HepG2 (cell line): ENCODE data around the gene AGBL1.

Source experiments
- ATF3 ChIP-seq: sonication (generic); formaldehyde crosslinking; IDR thresholded peaks from 2 replicates; pipeline ENCODE4 v1.4.0; 2020; ENCODE audit warnings: missing genetic modification reagents
- CHD2 ChIP-seq: IDR thresholded peaks from 2 replicates; pipeline ENCODE4 v1.6.1; 2011; ENCODE audit warnings: low read depth, low read length, improper control_type of control experiment
- ESRRA ChIP-seq: sonication (generic); formaldehyde crosslinking; IDR thresholded peaks from 2 replicates; pipeline ENCODE4 v1.5.1; 2020; ENCODE audit warnings: mild to moderate bottlenecking, low read depth, missing genetic modification reagents
- ETV6 ChIP-seq: sonication (generic); formaldehyde crosslinking; conservative IDR thresholded peaks from 2 replicates; pipeline ENCODE4 v1.4.0; 2020; ENCODE audit warnings: missing genetic modification reagents
- EZH2 ChIP-seq: conservative IDR thresholded peaks from 2 replicates; pipeline ENCODE4 v1.6.1; 2012; ENCODE audit warnings: mild to moderate bottlenecking, low read depth, low read length, moderate library complexity
- FIP1L1 ChIP-seq: fragments of 200-400 bp; formaldehyde crosslinking; IDR thresholded peaks from 2 replicates; pipeline ENCODE4 v1.6.1; 2018; ENCODE audit warnings: low read depth, mild to moderate bottlenecking, low read length, moderate library complexity, borderline replicate concordance; ENCODE audit not compliant: insufficient read depth
- SCMH1 ChIP-seq: sonication (generic); formaldehyde crosslinking; IDR thresholded peaks from 2 replicates; pipeline ENCODE4 v1.9.0; 2021; ENCODE audit warnings: missing genetic modification reagents, mild to moderate bottlenecking, borderline replicate concordance
- TBP ChIP-seq: sonication (generic); formaldehyde crosslinking; IDR thresholded peaks from 2 replicates; pipeline ENCODE4 v1.5.0; 2020; ENCODE audit warnings: missing genetic modification reagents
- ZHX2 ChIP-seq, 2 experiments: sonication (generic) in 1 of 2; formaldehyde crosslinking in 1 of 2; IDR thresholded peaks; 2 replicates each; pipeline versions ENCODE4 v1.6.1 to v1.9.0; 2014 to 2022; ENCODE audit warnings: antibody characterized with exemption in 1 of 2, borderline replicate concordance in 1 of 2, inconsistent platforms in 1 of 2, low read depth in 1 of 2, missing genetic modification reagents in 1 of 2
- ZNF777 ChIP-seq: sonication (generic); formaldehyde crosslinking; IDR thresholded peaks from 2 replicates; pipeline ENCODE4 v1.4.0; 2020; ENCODE audit warnings: missing genetic modification reagents
- ZSCAN22 ChIP-seq: sonication (generic); formaldehyde crosslinking; IDR thresholded peaks from 2 replicates; pipeline ENCODE4 v1.4.0; 2020; ENCODE audit warnings: mild to moderate bottlenecking, missing genetic modification reagents
- ZSCAN29 ChIP-seq: sonication (generic); formaldehyde crosslinking; conservative IDR thresholded peaks from 2 replicates; pipeline ENCODE4 v1.4.0; 2020; ENCODE audit warnings: mild to moderate bottlenecking, missing genetic modification reagents

- TF ChIP-seq FIP1L1 = no peak
- TF ChIP-seq CHD2 = no peak
- no peak for TF ChIP-seq TBP
- no peak for TF ChIP-seq ZSCAN22 (CRISPR knock-in tag)
- no peak for TF ChIP-seq ESRRA (CRISPR knock-in tag)
- no peak for TF ChIP-seq EZH2
- TF ChIP-seq ZSCAN29 (CRISPR knock-in tag) = no peak
- TF ChIP-seq ZNF777 (CRISPR knock-in tag) = no peak
- TF ChIP-seq ETV6 = no peak
- no peak for TF ChIP-seq SCMH1 (CRISPR knock-in tag)
- no peak for TF ChIP-seq ATF3
- no peak for TF ChIP-seq ZHX2 (IDR thresholded peaks at IDR 0.05; ENCODE audit: low read depth)
- no peak for TF ChIP-seq ZHX2 (CRISPR knock-in tag; IDR thresholded peaks at IDR 0.05; ENCODE audit: borderline replicate concordance)
Observed at GRCh38 chr15:86268558-86268957, 188.9 kb downstream of the AGBL1 start.
